Endothelial cell of umbilical vein (primary cell): ENCODE data around the gene CLDN9.

Source experiments
- CTCF ChIP-seq, 2 donors: IDR thresholded peaks; 1 replicate in 1 of 2; 2 replicates in 1 of 2; pipeline ENCODE4 v1.5.1; 2011; ENCODE audit warnings: low read length in 2 of 2, mild to moderate bottlenecking in 2 of 2, moderate library complexity in 2 of 2, control low read depth in 1 of 2, inconsistent platforms in 1 of 2, low read depth in 1 of 2; ENCODE audit not compliant: insufficient read depth in 1 of 2; ENCODE audit errors: extremely low read depth in 1 of 2
- EZH2 ChIP-seq: IDR thresholded peaks from 2 replicates; pipeline ENCODE4 v1.6.1; 2012; ENCODE audit warnings: borderline replicate concordance, low read depth, mild to moderate bottlenecking, moderate library complexity, low read length, inconsistent platforms; ENCODE audit not compliant: severe bottlenecking
- FOS ChIP-seq: IDR thresholded peaks from 2 replicates; pipeline ENCODE4 v1.6.1; 2011; ENCODE audit warnings: mild to moderate bottlenecking, low read length, moderate library complexity, borderline replicate concordance; ENCODE audit not compliant: insufficient read depth
- JUN ChIP-seq: IDR thresholded peaks from 2 replicates; pipeline ENCODE4 v1.6.1; 2011; ENCODE audit warnings: borderline replicate concordance, low read depth; ENCODE audit not compliant: insufficient read length, insufficient read depth
- MAX ChIP-seq: IDR thresholded peaks from 2 replicates; pipeline ENCODE4 v1.6.1; 2011; ENCODE audit not compliant: insufficient read depth, insufficient read length
- MYC ChIP-seq: IDR thresholded peaks from one replicate; pipeline ENCODE4 v1.6.1; 2011; ENCODE audit warnings: mild to moderate bottlenecking, low read depth, low read length
- POLR2A ChIP-seq: IDR thresholded peaks from 2 replicates; pipeline ENCODE4 v1.6.1; 2012; ENCODE audit warnings: low read depth, mild to moderate bottlenecking, control low read depth, low read length
- POLR2AphosphoS5 ChIP-seq: IDR thresholded peaks from 2 replicates; pipeline ENCODE4 v1.6.1; 2012; ENCODE audit warnings: low read depth, mild to moderate bottlenecking, control low read depth, low read length, moderate library complexity; ENCODE audit not compliant: insufficient read depth

- TF ChIP-seq POLR2A (no peak), CTCF (IDR thresholded peaks at IDR 0.05; ENCODE audit: extremely low read depth in 1 of 2, insufficient read depth in 1 of 2, low read depth in 1 of 2, low read length in 2 of 2) (no peak), EZH2 (peak; percentile 91), POLR2AphosphoS5 (no peak), MAX (no peak), JUN (no peak), MYC (no peak), FOS (no peak)
These were observed 48.0 kb upstream of the CLDN9 start for GRCh38 chr16:2964475-2965336.
